KMS-11 (cell line): ENCODE data around the gene NHEJ1.

Source experiments
- H2AFZ ChIP-seq: fragments of 200-600 bp; sonication (generic); 2 replicates; pipeline ENCODE4 v1.6.1; 2016; ENCODE audit warnings: antibody characterized with exemption, mixed run types, low read depth
- H3K27ac ChIP-seq: fragments of 200-600 bp; sonication (generic); 2 replicates; pipeline ENCODE4 v1.6.1; 2016; ENCODE audit warnings: mild to moderate bottlenecking, mixed run types
- H3K27me3 ChIP-seq: fragments of 200-600 bp; sonication (generic); 2 replicates; pipeline ENCODE4 v1.6.1; 2017; ENCODE audit warnings: mild to moderate bottlenecking, low read depth, mixed run types, moderate library complexity; ENCODE audit not compliant: insufficient read depth
- H3K36me3 ChIP-seq: fragments of 200-600 bp; sonication (generic); 2 replicates; pipeline ENCODE4 v1.6.1; 2017; ENCODE audit warnings: mild to moderate bottlenecking, mixed run types; ENCODE audit not compliant: insufficient read depth
- H3K4me1 ChIP-seq: fragments of 200-600 bp; sonication (generic); 2 replicates; pipeline ENCODE4 v1.6.1; 2016; ENCODE audit warnings: mild to moderate bottlenecking, low read depth, mixed run types; ENCODE audit not compliant: poor library complexity, severe bottlenecking
- H3K4me2 ChIP-seq: fragments of 200-600 bp; sonication (generic); 2 replicates; pipeline ENCODE4 v1.7.0; 2016; ENCODE audit warnings: mild to moderate bottlenecking, mixed run types
- H3K4me3 ChIP-seq: fragments of 200-600 bp; sonication (generic); IDR thresholded peaks from 2 replicates; pipeline ENCODE4 v1.6.1; 2017; ENCODE audit warnings: low read depth, low read length, mixed read lengths; ENCODE audit not compliant: insufficient read depth
- H3K79me2 ChIP-seq: fragments of 200-600 bp; sonication (generic); 2 replicates; pipeline ENCODE4 v1.6.1; 2016; ENCODE audit warnings: low read depth, mixed run types; ENCODE audit not compliant: insufficient read depth
- H3K9ac ChIP-seq: fragments of 200-600 bp; sonication (generic); 2 replicates; pipeline ENCODE4 v1.6.1; 2016; ENCODE audit warnings: mild to moderate bottlenecking, mixed run types
- H4K20me1 ChIP-seq: fragments of 200-600 bp; sonication (generic); 2 replicates; pipeline ENCODE4 v1.6.1; 2016; ENCODE audit warnings: mild to moderate bottlenecking, mixed run types; ENCODE audit not compliant: insufficient read depth
- TF ChIP-seq, protein P1 (sequence below): fragments of 200-600 bp; sonication (generic); conservative IDR thresholded peaks from 2 replicates; pipeline ENCODE4 v1.6.1; 2017; ENCODE audit warnings: low read depth, mild to moderate bottlenecking, antibody characterized with exemption, low read length, moderate library complexity, mixed read lengths

The NHEJ1 gene

GRCh38 chr2:219042750-219043149, 117.9 kb downstream of the NHEJ1 start:
- Histone ChIP-seq H3K27me3 (peaks cover 63% of the 10 kb centered on the region), H3K9ac (no peak overlapping the region), H3K4me2 (no peak overlapping the region), H3K4me1 (no peaks in the 10 kb centered on the region), H3K36me3 (no peaks in the 10 kb centered on the region), H3K4me3 (no peak overlapping the region), H2AFZ (no peak overlapping the region), H3K79me2 (no peaks in the 10 kb centered on the region), H4K20me1 (no peaks in the 10 kb centered on the region), H3K27ac (no peak overlapping the region)
- TF ChIP-seq, protein P1, sequence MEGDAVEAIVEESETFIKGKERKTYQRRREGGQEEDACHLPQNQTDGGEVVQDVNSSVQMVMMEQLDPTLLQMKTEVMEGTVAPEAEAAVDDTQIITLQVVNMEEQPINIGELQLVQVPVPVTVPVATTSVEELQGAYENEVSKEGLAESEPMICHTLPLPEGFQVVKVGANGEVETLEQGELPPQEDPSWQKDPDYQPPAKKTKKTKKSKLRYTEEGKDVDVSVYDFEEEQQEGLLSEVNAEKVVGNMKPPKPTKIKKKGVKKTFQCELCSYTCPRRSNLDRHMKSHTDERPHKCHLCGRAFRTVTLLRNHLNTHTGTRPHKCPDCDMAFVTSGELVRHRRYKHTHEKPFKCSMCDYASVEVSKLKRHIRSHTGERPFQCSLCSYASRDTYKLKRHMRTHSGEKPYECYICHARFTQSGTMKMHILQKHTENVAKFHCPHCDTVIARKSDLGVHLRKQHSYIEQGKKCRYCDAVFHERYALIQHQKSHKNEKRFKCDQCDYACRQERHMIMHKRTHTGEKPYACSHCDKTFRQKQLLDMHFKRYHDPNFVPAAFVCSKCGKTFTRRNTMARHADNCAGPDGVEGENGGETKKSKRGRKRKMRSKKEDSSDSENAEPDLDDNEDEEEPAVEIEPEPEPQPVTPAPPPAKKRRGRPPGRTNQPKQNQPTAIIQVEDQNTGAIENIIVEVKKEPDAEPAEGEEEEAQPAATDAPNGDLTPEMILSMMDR, result no peak

- H3K4me1 ChIP-seq, result no peaks in the 10 kb centered on the region
- H3K36me3 ChIP-seq, result no peaks in the 10 kb centered on the region
- no peaks in the 10 kb centered on the region for H4K20me1 ChIP-seq
- no peak overlapping the region for H3K9ac ChIP-seq
- H3K79me2 ChIP-seq, result no peaks in the 10 kb centered on the region
- H3K27me3 ChIP-seq, result peaks cover 63% of the 10 kb centered on the region
- no peak overlapping the region for H2AFZ ChIP-seq
- TF ChIP-seq, protein P1, result no peak
- no peak overlapping the region for H3K27ac ChIP-seq
- no peak overlapping the region for H3K4me2 ChIP-seq
- H3K4me3 ChIP-seq, result no peak overlapping the region
These were observed 118.5 kb downstream of the NHEJ1 start for GRCh38 chr2:219042157-219042556.

DNA sequence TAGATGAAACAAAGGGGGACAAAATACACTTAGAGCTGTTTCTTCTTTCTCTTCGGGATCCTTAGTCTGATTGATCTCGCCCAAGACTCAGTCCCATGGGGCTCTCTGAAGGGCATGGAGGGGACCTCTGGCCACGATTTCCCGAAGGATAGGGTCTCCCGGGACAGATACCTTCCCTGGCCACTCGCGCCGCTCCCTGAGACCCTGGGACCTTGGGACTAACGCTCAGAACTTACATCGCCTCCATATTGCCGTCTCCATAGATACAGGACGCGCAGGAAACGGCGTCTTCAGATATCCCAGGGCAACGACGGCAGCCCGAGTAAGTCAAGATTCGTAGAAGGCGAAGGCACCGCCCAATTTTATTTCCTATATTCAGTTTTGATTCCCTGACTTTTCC, 119.4 kb downstream of the NHEJ1 start, which contains the start of gene CFAP65:
Gene CFAP65, minus strand, starts transcription at position 265 of the 400 bp plus-strand sequence. CDS start 2,468 bp downstream, outside the sequence.
- no peak within 1 kb of the TSS for H3K4me3 ChIP-seq
- H3K4me1 ChIP-seq, result no peaks in the 10 kb centered on the region
- no peaks in the 10 kb centered on the region for H4K20me1 ChIP-seq
- H3K4me2 ChIP-seq, result no peak within 1 kb of the TSS
- no peaks in the 10 kb centered on the region for H3K79me2 ChIP-seq
- peaks cover 66% of the 10 kb centered on the region for H3K27me3 ChIP-seq
- TF ChIP-seq, protein P1, result no peak
- H3K9ac ChIP-seq, result no peak within 1 kb of the TSS
- H3K27ac ChIP-seq, result no peak within 1 kb of the TSS
- H2AFZ ChIP-seq, result no peak within 1 kb of the TSS
- H3K36me3 ChIP-seq, result no peaks in the 10 kb centered on the region

- Histone ChIP-seq H3K27ac (no peak overlapping the region), H3K4me3 (no peak overlapping the region), H3K79me2 (no peaks in the 10 kb centered on the region), H2AFZ (no peak overlapping the region), H3K4me1 (no peaks in the 10 kb centered on the region), H4K20me1 (no peaks in the 10 kb centered on the region), H3K27me3 (peaks cover 64% of the 10 kb centered on the region), H3K9ac (no peak overlapping the region), H3K36me3 (no peaks in the 10 kb centered on the region), H3K4me2 (no peak overlapping the region)
- TF ChIP-seq, protein P1, result no peak
These were observed 122.0 kb downstream of the NHEJ1 start for GRCh38 chr2:219038600-219038999.
